Endothelial cell of umbilical vein (primary cell): ENCODE data around the gene UNC5B.

Source experiments
- CTCF ChIP-seq, 2 donors: IDR thresholded peaks; 1 replicate in 1 of 2; 2 replicates in 1 of 2; pipeline ENCODE4 v1.5.1; 2011; ENCODE audit warnings: low read length in 2 of 2, mild to moderate bottlenecking in 2 of 2, moderate library complexity in 2 of 2, control low read depth in 1 of 2, inconsistent platforms in 1 of 2, low read depth in 1 of 2; ENCODE audit not compliant: insufficient read depth in 1 of 2; ENCODE audit errors: extremely low read depth in 1 of 2
- EZH2 ChIP-seq: IDR thresholded peaks from 2 replicates; pipeline ENCODE4 v1.6.1; 2012; ENCODE audit warnings: borderline replicate concordance, low read depth, mild to moderate bottlenecking, moderate library complexity, low read length, inconsistent platforms; ENCODE audit not compliant: severe bottlenecking
- POLR2A ChIP-seq: IDR thresholded peaks from 2 replicates; pipeline ENCODE4 v1.6.1; 2012; ENCODE audit warnings: low read depth, mild to moderate bottlenecking, control low read depth, low read length
- POLR2AphosphoS5 ChIP-seq: IDR thresholded peaks from 2 replicates; pipeline ENCODE4 v1.6.1; 2012; ENCODE audit warnings: low read depth, mild to moderate bottlenecking, control low read depth, low read length, moderate library complexity; ENCODE audit not compliant: insufficient read depth

GRCh38 chr10:71343392-71343773, 131.0 kb downstream of the UNC5B start:
- TF ChIP-seq CTCF (IDR thresholded peaks at IDR 0.05; ENCODE audit: extremely low read depth in 1 of 2, insufficient read depth in 1 of 2, low read depth in 1 of 2, low read length in 2 of 2) (no peak), EZH2 (no peak), POLR2A (no peak), POLR2AphosphoS5 (no peak)
